GM12872 (cell line): ENCODE results near the gene ZNF716.

Experiments used
- TF ChIP-seq, protein P1 (sequence below): IDR thresholded peaks from 3 replicates; pipeline ENCODE4 v1.5.1; 2011; ENCODE audit warnings: low read depth, mild to moderate bottlenecking, low read length, moderate library complexity; ENCODE audit not compliant: insufficient read depth

The ZNF716 gene

DNA sequence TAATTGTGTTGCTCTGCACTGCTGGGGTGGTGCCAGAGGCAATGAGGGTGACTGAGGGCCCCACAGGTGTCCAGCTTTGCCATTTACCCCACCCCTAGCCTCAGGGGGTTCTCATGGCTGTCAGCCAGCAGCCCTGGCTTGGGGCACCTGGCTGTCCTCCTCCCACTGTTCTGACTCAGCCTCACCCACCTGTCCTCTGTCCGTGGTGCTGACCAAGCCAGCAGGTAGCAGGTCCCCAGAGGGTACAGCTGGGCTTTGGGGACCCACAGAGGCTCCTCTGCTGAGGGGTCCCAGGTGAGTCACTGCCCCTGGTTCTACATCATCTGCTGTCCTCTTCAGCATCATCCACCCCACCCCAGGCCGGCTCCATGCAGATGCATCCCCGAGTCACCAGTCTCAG is 32.2 kb upstream of the ZNF716 start:
- TF ChIP-seq, protein P1, sequence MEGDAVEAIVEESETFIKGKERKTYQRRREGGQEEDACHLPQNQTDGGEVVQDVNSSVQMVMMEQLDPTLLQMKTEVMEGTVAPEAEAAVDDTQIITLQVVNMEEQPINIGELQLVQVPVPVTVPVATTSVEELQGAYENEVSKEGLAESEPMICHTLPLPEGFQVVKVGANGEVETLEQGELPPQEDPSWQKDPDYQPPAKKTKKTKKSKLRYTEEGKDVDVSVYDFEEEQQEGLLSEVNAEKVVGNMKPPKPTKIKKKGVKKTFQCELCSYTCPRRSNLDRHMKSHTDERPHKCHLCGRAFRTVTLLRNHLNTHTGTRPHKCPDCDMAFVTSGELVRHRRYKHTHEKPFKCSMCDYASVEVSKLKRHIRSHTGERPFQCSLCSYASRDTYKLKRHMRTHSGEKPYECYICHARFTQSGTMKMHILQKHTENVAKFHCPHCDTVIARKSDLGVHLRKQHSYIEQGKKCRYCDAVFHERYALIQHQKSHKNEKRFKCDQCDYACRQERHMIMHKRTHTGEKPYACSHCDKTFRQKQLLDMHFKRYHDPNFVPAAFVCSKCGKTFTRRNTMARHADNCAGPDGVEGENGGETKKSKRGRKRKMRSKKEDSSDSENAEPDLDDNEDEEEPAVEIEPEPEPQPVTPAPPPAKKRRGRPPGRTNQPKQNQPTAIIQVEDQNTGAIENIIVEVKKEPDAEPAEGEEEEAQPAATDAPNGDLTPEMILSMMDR, result no peak

DNA sequence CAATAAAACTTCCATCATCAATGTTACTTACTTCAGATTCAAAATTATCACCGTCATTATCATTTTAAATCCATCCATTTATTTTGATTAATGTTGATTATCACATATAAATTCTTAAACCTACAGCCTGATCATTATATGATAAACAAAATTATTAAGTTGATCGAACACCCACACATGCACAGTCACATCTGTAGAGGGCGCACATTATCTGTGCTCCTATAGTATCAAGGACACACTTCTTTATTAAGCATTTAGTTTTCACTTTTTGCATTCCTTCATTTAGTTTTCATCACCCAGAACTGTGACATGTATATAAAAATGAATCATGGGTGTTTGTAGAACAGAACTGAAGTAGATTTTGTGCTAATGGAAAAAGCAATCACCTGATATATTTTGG is 26.2 kb upstream of the ZNF716 start:
- TF ChIP-seq, protein P1, result no peak

DNA sequence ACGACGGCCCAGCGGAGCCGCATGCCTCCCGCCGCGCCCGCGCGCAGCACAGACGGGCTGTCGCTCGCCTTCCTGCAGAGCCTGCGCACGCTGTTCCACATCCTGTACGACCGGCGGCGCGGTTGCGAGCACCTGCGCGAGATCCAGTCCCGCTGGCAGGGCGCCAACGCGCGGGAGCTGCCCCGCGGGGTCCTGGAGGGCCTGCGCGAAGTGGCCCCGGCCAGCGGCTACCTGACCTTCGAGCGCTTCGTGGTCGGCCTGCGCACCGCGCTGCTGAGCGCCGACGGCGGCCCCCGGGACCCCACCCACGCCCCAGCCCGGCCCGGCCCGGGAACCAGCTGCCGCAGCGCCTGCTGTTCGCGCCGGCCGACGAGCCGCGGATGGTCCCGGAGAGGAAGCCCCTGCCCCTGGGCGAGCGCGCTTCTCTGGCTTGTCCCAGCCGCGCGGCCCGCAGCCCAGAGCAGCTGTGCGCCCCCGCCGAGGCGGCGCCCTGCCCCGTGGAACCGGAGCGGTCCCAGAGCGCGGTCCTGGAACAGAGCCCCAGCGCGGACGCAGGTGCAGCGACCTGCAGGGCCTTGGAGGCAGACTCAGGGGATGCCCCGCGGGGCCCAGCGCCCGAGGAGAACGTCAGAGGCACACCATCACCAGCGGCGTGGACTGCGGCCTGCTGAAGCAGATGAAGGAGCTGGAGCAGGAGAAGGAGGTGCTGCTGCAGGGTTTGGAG is 25.3 kb upstream of the ZNF716 start:
- TF ChIP-seq, protein P1, result no peak

DNA sequence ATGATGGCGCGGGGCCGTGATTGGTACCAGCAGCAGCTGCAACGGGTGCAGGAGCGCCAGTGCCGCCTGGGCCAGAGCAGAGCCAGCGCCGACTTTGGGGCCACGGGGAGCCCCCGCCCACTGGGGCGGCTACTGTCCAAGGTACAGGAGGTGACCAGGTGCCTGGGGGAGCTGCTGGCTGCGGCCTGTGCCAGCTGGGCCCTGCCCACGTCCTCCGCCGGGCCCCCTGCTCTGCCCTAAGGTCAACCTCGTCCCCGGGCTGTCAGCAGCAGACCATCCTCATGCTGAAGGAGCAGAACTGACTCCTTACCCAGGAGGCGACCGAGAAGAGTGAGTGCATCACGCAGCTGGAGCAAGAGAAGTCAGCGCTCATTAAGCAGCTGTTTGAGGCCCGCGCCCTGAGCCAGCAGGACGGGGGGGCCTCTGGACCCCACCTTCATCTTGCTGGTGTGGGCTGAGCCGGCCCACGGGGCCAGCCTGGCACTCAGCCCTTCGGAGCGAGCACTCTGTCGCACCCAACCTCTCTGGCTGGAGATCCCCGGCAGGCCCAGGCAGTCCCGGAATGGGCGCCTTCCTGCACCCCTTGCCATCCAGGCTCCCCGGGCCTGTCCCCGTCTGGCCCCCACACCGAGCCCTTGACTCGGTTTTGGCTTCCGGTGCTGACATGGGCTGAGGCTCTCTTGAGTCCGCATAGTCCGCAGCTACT is 24.6 kb upstream of the ZNF716 start:
- TF ChIP-seq, protein P1, result no peak

DNA sequence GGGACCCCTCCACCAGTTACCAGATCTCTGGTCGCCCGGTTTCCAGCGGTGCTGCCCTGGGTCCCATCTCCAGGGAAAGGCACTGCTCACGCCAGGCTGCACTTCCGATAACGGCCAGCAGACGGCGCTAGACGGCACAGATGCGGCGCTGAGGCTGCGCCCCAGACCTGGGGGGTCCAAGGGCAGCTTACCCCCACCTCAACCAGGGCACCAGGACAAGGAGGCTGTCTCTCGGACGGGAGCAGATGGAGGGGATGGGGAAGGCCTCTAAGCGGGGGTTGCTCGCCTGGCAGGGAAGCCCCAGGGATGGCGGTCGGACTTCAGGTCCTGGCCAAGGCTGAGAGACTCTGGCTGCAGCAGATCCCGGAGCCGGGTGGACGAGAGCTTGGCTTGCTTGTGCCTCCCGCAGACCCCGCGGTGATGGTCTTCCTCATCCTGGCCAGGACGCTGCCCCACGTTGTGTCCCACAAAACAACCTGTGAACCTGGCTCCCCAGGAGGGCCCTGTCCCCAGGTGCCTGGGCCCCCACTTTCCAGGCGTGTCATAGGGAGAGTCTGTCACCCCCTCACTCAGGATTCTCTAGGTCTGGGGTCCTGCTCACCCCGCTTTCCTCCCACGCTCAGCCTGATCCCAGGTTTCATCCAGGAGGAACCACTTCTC is 23.9 kb upstream of the ZNF716 start:
- TF ChIP-seq, protein P1, result peak; percentile 52; the same call in 2 of the 3 replicates

DNA sequence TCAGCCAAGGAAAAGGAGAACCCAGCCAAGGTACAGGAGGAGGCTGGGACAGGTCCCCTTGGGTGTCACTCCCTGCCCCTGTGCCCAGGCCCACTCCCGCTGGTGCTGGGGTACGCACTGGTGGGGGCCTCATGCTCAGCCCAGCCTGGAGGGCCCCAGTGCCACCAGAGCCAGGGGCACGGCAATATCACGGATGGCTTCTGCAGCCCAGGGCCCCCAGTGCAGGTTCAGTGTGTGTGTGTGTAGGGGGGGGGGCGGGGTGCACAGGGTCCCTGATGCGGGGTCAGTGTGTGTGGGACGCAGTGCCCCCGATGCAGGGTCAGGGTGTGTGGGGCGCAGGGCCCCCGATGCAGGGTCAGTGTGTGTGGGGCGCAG is 23.4 kb upstream of the ZNF716 start:
- TF ChIP-seq, protein P1, result no peak

- TF ChIP-seq, protein P1, result no peak
These were observed 22.8 kb upstream of the ZNF716 start for GRCh38 chr7:57427146-57427545.
